PC-9 (cell line): ENCODE measurements around the gene DLGAP3.

Experiments
- EZH2 ChIP-seq: fragments of 200-600 bp; sonication (generic); IDR thresholded peaks from 2 replicates; pipeline ENCODE4 v1.8.0; 2017; ENCODE audit warnings: antibody characterized with exemption, low read depth
- TF ChIP-seq, protein P1 (sequence below): fragments of 200-600 bp; sonication (generic); conservative IDR thresholded peaks from 2 replicates; pipeline ENCODE4 v1.6.1; 2017; ENCODE audit warnings: mixed run types, antibody characterized with exemption, mild to moderate bottlenecking, moderate library complexity

DNA sequence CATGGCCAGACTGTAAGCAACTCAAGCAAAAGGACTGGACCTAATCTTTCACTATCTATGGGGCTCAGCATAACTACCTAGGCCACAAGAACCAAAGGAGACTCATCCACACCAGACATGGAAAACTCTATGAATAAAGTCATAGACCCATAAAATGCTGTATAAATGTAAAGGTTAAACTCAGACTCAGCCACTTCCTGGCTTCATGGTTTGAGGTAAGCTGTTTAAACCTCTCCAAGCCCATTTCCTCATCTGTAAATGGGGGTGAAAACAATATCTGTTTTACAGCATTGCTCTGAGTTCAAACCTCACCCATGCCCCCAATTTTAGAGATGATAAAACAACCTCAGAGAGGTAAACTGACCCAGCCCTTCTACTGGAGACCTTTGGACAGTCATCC is 65.9 kb downstream of the DLGAP3 start:
- TF ChIP-seq, protein P1, sequence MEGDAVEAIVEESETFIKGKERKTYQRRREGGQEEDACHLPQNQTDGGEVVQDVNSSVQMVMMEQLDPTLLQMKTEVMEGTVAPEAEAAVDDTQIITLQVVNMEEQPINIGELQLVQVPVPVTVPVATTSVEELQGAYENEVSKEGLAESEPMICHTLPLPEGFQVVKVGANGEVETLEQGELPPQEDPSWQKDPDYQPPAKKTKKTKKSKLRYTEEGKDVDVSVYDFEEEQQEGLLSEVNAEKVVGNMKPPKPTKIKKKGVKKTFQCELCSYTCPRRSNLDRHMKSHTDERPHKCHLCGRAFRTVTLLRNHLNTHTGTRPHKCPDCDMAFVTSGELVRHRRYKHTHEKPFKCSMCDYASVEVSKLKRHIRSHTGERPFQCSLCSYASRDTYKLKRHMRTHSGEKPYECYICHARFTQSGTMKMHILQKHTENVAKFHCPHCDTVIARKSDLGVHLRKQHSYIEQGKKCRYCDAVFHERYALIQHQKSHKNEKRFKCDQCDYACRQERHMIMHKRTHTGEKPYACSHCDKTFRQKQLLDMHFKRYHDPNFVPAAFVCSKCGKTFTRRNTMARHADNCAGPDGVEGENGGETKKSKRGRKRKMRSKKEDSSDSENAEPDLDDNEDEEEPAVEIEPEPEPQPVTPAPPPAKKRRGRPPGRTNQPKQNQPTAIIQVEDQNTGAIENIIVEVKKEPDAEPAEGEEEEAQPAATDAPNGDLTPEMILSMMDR = no peak
- TF ChIP-seq EZH2 = no peak
